GM18868 (cell line): ENCODE measurements around the gene MACROD1.

Source experiments
- ATAC-seq: cut with Tn5 transposase; IDR thresholded peaks from one replicate; pipeline ENCODE4 v1.9.1; 2021; ENCODE audit warnings: mild to moderate bottlenecking, moderate library complexity; ENCODE audit not compliant: unreplicated experiment

Gene MACROD1

DNA sequence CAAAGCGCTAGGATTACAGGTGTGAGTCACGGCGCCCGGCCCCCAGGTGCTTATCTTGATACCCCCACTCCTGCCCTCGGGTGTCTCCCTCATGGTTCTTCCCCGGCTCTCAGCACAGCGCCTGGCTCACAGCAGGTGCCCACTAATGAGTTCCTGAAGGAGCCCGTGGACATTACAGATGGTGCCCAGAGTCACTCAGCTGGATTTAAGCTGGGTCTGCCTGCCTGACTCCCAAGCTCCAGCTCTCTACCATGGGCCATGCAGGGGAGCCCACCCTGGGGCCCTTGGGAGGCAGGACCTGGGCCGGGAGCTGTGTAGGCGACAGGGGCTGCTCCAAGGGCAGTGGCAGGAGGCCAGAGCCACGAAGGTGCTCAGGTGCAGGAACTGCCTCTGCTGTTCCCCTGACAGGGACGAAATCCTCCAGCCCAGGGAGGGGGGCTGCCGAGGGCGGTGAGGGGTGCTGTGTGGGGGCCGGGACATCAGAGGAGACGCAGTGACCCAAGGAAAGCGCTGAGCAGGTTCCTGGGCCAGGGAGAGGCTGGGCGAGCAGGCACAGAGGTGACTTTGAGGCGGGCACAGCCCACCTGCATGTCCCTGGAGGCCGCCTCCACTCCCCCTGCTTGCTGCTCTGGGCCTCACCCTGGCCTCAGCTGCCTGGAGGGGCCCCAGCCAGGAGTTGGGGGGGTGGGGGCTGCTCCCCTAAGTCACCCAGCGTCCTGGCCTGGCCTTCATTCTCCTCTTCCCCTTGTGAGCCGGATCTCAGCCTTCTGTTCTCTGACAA lies 144.7 kb downstream of the MACROD1 start:
- ATAC-seq: no peak

DNA sequence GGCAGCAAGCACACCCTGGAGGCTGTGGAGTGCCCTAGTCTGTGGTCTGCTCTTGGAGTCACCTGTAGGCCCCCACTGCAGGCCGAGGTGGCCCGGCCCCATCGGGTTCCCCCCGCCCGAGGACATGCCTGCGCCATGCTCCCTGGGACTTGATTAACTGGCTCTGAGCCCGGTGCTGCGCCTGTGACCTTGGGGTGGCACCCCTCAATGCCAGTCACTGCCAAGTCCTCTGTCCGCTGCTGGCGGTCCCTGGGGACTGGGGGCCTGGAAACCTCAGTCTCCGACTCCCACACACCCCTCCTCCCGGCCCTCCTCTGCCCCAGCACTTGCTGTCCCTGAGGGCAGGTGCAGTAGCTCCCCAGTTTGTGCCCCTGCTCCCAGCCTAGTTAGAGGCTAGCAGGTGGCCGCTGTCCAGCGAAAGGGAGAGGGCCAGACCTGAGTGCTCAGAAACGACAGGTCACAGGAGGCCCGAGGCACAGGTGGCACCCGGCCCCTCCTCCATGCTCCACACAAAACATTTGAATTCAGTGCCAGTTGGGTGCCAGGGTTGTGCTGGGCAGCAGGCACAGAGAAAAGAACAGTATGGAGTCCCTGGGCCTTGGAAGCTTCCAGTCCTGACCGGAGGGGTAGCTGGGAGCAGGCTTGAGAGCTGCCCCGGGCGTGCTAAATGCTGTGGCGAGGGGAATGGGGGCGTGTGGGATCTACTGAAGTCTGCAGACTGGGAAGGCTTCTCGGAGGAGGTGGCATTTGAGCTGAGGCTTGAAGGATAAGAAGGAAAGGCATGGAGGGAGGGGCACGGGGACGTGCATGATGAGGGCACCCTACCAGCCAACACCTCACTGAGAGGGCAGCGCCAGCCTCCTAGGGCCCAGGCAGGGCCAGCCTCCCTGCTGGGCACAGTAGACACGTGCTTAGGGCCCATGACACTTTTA lies 146.5 kb downstream of the MACROD1 start:
- no peak for ATAC-seq

DNA sequence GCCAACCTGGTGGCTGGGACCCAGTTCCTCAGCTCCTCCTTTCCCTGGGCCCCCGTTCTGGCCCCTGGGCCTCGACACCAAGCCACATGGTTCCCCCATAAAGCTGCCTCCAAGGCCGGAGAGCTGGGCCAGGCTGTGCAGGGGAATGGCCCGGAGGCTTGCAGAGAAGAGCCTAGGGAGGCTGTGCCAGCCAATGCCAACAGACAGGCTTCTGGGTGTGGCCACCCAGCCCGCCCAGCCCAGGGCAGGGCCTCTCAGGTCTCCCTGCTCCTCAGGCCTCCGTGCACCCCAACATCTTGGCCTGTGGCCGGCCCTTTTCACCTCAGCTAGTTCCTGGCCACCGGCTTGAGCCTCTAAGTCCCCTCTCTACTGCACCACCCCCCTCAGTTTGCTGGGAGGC lies 147.6 kb downstream of the MACROD1 start:
- ATAC-seq: no peak

DNA sequence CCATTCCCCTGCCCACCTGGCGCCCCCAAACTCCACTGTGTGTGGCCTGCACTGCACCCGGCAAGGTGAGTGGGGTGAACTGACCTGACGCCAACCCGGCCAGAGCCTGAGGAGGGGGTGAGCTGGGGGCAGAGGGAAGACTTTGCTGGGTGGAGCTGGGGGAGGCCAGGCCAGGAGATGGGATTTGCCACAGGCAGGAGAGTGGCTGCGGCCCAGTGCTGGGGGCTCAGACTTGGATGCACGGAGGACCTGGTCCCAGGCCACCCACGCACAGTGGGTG lies 148.0 kb downstream of the MACROD1 start:
- ATAC-seq: no peak

DNA sequence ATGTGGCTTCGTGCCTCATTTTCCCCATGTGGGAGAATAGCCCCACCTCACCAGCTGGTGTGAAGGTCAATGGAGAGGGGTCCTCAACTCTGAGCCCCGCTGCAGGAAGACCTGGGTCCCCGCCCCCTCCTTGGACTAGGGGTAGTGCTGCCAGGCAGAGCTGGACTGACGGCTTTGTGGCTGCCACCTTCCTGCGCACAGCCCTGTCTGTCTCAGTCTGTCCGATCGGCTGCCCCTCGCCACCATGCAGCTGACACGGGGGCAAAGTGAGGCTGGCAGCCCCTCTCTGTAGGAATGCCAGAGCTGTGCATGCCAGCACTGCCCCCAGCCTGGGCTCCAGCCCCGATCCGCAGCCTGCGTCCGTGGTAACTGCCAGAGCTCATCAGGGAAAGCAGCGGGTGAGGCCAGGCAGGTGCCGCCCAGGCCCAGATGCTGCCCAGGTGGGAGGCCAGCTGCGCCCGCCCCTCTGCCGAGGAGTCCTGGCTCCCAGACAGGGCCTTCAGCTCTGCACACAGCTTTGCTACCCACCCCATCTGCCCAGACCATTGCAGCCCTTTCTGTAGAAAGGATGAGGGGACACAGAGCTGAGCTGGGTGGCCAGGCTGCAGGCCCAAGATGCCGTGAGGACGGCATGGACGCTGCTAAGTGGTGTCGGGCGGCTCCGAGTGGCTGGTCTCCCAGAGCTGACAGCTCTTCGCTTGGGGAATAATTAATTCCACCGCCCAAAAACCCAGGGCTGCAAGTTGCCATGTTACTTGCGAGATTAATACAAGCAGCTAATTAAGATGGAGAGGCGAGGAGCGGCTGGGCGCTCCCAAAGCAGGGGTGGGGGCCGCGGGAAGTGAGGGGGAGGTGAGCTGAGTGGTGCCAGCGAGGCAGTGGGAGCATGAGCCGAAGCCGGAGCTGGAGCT lies 149.7 kb downstream of the MACROD1 start:
- no peak for ATAC-seq

DNA sequence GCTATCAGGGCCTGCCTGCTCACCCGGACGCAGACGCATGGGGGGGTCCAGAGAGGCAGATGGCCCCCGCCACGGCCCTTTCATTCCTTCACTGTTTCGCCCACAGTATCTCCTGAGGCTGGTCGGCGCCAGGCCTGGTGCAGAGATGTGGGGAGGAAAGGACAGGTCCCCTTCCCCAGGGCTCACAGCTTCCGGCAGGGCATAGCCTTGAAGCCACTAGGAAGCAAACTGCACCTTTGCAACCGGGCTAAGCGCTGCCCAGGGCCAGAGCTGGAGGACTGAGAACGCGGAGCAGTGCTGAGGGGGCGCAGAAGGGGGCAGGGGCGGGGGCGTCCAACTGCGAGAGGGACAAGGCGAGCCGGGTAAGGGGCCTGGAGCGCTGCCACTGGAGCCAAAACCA lies 150.4 kb downstream of the MACROD1 start:
- no peak for ATAC-seq

DNA sequence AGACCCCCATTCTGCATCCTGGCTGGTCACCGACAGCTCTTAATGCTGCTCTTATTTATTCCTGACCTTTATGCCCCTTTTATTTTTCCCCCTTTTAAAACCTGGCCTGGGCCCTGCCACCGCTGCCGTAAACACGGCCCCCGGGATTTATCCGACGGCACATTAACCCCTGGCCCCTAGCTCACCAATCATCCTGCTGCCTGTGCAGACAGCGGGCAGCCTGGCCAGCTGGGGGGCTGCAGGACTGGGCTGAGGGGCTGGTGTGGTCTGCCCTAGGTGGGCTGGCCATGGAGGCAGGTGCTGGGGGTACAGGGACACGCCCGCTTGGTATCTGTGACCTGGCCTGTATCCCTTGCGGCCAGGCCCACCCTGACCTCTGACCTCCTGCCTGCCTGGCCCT lies 151.6 kb downstream of the MACROD1 start:
- no peak for ATAC-seq

DNA sequence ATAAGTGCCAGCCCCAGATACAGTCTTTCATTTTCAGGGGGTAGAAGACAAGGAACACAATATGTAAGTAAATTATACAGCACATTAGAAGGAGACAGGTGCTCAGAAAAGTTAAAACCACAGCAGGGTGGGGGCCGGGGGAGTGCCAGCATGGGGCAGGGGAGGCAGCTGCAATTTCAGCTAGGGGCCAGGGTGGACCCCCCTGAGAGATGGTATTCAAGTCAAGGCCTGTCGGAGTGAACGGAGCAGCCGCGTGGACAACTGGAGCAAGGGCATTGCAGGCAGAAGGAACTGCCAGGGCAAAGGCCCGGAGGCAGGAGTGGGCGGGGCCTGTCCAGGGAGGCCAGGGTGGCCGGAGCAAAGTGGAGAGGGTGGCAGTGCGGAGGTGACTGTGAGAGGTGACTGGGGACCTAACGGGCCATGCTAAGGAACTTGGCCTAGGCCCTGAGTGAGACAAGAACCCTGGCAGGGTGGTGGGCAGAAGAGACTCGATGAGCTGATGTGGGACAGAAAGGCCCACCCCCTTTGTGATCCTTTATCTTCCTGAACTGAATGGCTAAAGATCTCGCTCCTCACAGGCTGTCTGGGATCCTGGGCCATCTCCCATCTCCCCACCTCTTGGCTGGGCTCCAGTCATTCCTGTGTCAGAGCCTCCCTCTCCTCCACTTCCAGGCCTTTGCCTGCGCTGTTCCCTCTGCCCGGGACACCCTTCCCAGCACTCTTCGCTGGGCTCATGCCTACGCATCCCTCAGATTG lies 152.6 kb downstream of the MACROD1 start:
- no peak for ATAC-seq

DNA sequence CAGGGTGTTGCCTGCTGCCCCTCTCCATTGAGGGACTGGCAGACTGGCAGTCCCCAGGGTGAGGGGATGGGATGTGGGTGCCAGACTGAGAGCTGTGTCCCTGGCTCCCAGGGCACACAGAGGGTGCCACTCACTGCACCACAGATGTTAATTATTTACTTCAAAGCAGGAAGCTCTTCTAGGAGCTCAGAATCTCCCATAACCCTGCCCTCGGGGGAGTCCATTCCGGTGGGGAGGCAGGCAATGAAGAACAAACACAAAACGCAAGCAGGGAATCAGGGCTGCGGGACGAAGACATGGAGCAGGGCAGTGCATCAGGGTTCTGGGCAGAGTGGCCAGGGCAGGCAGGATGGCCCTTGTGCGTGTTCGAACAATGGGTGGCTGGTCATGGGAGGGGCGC lies 154.5 kb downstream of the MACROD1 start:
- ATAC-seq: no peak

DNA sequence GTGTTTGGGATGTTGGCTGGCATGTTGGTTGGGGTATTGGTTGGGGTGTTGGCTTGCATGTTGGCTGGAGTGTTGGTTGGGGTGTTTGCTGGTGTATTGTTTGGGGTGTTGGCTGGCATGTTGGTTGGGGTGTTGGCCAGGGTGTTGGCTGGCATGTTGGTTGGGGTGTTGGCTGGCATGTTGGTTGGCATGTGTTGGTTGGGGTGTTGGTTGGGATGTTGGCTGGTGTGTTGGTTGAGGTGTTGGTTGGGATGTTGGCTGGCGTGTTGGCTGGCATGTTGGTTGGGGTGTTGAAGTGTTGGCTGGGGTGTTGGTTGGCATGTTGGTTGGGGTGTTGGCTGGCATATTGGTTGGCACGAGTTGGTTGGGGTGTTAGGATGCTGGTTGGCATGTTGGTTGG lies 155.1 kb downstream of the MACROD1 start:
- ATAC-seq: no peak

DNA sequence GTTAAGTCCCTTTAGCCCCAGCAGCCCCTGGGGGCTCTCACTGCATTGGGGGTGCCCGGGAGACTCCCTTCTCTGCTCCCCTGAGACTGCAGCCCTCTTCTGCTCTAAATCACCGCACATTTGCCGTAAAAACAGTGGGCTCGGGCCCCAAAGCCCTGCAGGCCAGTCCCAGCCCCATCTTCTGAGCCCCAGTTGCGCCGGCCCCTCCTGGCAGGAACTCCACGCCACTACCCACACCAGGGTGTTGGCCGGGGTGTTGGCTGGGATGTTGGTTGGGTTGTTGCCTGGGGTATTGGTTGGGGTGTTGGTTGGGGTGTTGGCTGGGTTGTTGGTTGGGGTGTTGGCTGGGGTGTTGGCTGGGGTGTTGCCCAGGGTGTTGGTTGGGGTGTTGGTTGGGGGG lies 156.2 kb downstream of the MACROD1 start:
- ATAC-seq: no peak

DNA sequence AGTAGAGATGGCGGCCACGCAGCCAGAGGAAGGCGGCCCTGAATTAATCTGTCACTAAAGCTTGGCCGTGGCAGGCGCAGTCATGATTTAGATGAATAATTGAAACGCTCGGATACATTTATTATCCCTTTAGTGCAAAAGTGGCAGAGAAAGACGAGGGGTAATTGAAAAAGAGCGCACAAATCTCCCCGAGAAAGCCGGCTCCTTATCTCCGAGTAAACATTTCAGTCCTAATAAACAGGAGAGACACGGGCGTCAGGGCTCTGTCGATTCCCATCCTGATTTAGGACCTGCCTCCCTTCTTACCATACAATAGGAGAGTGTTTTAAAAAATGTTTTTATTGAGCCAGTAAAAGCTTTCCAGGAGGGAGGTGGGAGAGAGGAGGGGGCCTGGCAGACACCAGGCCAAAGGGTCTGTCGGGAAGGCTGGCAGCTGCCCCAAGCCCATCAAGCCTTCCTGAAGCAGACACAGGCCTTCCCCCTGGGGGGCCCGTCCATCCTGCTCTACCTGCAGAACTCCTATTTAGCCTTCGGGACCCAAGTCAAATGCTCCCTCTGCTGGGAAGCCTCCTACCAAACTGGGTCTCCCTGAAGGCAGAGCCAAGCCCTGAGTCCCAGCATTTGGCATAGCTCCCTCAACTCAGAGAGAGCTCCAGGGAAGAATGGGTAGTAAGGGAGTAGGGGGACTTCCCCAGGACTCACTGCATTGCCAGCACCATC lies 156.8 kb downstream of the MACROD1 start:
- no peak for ATAC-seq

DNA sequence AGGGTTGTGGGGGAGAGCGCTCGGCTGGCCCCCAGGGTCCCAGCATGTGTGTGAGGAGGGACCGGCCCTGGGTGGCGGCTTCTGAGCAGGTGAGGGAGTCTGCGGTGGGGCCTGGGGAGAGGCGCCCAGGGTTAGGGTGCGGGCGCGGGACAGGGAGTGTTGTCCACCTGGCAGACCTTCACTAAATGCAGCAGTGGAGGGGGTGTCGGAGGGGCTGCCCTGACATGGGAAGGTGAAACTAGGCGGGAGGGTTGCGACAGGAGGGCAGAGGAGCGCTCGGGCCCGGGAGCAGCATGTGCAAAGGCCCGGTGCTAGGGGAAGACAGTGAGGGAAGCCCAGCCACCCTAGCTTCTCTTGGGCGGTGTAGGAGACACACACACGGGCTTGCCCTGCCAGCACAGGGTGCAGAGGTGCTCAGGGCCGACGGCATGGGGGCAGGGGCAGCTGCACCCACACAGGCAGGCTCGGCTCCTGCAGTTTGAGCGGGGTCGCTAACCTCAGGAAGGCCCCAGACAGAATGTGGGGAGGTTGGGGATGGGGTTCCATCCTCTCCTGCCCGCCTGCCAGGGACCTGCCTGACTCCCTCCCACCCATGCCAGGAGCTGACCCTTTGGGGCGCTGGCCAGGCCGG lies 157.5 kb downstream of the MACROD1 start:
- no peak for ATAC-seq

DNA sequence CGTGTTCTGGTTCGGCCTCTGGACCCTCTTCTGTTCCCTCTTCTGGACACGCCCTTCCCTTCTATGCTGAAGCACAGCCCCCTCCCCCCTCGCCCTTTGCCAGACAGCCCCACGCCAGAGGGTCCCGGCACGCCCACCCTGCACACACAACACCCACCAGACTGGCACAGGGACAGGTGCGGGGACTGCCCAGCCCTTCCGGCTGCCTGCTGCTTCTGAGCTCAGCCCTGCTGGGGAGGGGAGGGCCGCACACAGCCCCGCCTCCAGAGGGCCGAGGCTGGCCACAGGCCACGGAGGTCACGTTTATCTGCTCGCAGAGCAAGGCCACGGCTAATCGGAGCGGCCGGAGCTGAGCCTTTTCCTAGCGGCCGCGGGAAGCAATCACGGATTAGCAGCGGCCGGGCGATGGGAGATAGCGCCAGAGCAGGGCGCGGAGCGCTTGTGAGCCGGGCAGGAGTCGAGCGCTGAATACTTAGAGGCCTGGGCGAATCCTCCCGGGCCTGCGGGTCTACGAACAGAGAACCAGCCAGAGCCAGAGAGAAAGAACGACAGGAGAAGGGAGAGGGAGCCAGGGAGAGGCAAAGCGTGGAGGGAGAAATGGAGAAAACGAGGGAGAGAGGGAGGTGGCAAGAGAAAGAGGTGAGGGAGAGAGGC lies 158.2 kb downstream of the MACROD1 start:
- no peak for ATAC-seq

DNA sequence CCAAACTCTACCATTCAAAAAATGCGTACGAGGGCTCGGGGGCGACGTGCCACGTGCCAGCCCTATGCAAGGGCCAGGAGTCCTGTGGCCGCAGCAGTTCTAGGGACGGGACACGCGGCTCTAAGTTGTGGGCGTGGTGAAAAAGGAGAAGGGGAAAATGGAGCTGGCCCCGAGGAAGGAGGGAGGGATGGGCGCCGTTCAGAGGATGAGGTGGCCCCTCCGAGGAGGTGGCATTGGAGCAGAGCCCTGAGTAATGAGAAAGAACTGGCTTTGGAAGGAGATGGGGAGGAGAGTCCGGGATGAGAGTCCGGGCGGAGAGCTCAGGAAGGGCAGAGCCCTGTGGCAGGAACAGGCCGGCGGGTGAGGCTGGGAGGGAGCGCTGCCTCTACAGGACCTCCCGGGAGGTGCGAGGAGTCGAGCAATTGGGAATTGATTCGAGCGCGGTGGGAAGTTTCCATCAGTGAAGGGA lies 158.7 kb downstream of the MACROD1 start:
- no peak for ATAC-seq

DNA sequence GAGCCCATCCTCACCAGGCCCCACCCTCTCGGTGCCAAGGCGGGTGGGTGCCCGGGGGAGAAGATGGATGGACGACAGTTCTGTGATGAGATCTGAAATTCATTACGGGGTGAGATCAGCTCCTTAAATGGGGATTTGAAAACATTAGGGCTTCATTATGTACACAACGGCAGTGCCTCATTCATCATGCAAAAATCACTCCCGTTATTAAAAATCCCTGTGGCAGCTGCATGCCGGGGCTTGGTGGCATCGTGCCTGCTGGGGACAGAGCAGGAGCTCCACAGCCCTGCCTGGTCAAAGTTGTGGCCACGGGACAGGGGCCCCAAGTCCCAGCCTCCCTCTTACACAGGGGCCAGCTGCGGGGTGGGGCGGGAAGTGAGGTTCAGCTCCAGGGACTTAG lies 159.5 kb downstream of the MACROD1 start:
- no peak for ATAC-seq

DNA sequence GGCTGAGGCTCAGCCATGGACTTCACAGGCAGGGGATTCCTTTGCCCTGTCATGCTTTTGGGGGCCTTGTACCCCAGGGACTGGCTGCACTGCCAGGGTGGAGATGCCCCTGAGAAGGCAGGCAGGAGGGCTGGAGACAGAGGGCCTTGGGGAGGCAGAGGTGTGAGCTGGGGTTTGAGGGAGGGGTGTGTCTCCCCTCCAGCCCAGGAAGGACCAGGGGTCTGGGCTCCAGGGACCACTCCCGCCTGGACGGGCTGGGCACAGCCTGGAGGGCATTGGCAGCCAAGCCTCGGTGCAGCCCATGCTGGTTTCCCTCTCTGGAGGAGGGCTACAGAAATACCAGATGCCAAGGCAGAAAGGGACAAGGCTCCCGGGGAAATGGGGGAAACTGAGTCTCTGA lies 160.2 kb downstream of the MACROD1 start:
- ATAC-seq: no peak

DNA sequence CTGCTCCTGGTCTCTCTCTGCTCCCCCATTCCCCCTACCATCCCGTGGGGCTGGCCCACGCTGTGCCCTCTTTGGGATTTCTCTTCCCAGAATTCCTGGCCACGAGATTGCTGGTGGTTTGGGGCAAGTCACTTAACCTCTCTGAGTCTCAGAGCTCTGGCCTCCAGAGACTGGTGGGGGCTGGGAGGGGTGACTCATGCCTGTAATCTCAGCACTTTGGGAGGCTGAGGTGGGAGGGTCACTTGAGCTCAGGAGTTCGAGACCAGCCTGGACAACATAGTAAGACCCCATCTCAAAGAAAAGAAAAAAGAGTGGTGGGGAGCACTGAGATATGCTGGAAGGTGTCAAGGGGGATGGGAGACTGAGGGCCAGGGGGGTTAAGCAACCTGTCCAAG lies 161.3 kb downstream of the MACROD1 start:
- no peak for ATAC-seq
